Ovary (tissue), 9 donors: Measurements from ENCODE around the gene HOXC11. TPM values are rescaled to one million over a fixed set of nuclear protein-coding genes. Genes with fewer than 3 reads are reported as not detected.

Experiments used
- DNase-seq, 5 donors: peaks; one replicate each; pipeline ENCODE4 v3.0.0-alpha.2; 2019 to 2020
- H3K27ac ChIP-seq, 2 donors: fragments of 200-600 bp; one replicate each; pipeline versions ENCODE4 v1.5.1 to v1.8.0; 2019 to 2022
- H3K27me3 ChIP-seq: fragments of 200-600 bp; one replicate; pipeline ENCODE4 v1.8.0; 2022
- H3K36me3 ChIP-seq: fragments of 200-600 bp; sonication (generic); one replicate; pipeline ENCODE4 v1.5.1; 2019
- H3K4me1 ChIP-seq: one replicate; pipeline ENCODE4 v1.8.1; 2013; ENCODE audit warnings: mild to moderate bottlenecking, moderate library complexity; ENCODE audit not compliant: insufficient read depth
- H3K4me3 ChIP-seq: fragments of 200-600 bp; sonication (generic); one replicate; pipeline ENCODE4 v1.5.1; 2017
- H3K9me3 ChIP-seq, 2 donors: fragments of 200-600 bp in 1 of 2; sonication (generic) in 1 of 2; one replicate each; pipeline versions ENCODE4 v1.5.1 to v1.8.1; 2013 to 2019; ENCODE audit warnings: mild to moderate bottlenecking in 1 of 2, moderate library complexity in 1 of 2
- CTCF ChIP-seq, 3 donors: fragments of 450-650 bp in 2 of 3; fragments of 200-600 bp in 1 of 3; IDR thresholded peaks; one replicate each; pipeline versions ENCODE4 v1.5.1 to v1.8.0; 2016 to 2022; ENCODE audit warnings: antibody characterized with exemption in 3 of 3, mild to moderate bottlenecking in 1 of 3
- EP300 ChIP-seq: sonication (generic); formaldehyde crosslinking; IDR thresholded peaks from one replicate; pipeline ENCODE4 v1.6.1; 2017; ENCODE audit warnings: antibody characterized with exemption
- POLR2A ChIP-seq: fragments of 450-650 bp; IDR thresholded peaks from one replicate; pipeline ENCODE4 v1.6.1; 2017; ENCODE audit warnings: antibody characterized with exemption, mild to moderate bottlenecking, moderate library complexity
- WGBS, 3 donors: extraction: QIAGEN DNeasy Blood & Tissue Kit in 1 of 3; methylation state at CpG; one replicate each; pipeline versions ENCODE4 v1.1.5 to v1.1.7; 2013 to 2017; 5-methylcytosine and 5-hydroxymethylcytosine counted together
- intact Hi-C, 4 donors: fragments of 100-400 bp; cut with DNase I; formaldehyde crosslinking; loops; one replicate each; pipeline versions ENCODE4 v1.11.0 to v1.15.1; 2022 to 2023
- polyA plus RNA-seq, 2 donors: library from polyadenylated mRNA; stranded (reverse); fragments of 200-250 nt in 1 of 2; fragments of 350-450 nt in 1 of 2; fragmentation: Illumina TruSeq in 1 of 2; extraction: RNeasy Lipid Tissue Mini Kit (QIAGEN cat#74804) in 1 of 2; gene quantifications; one replicate each; pipeline ENCODE4 v1.2.3, GENCODE V29; 2013 to 2014
- total RNA-seq, 7 donors: library from RNA; depleted of rRNA in 2 of 7; stranded (reverse); fragments of >200 nt in 2 of 7; fragmentation: NEBNext Ultra II Directional in 3 of 7; extraction: Animal tissue kit (Norgen Biotek cat#: 25700) in 3 of 7; gene quantifications; one replicate each; pipeline versions ENCODE4 v1.1.0 to v1.2.4, GENCODE V29; 2016 to 2023
- donor health status: DM: no; HTN: no; CAD: no; lungs with moderate emphysema.
- donor health status: DM: no; HTN: no; CAD: no.
- donor health status: Bipolar disorder and iron deficiency.
- donor health status: DM: yes; HTN: yes; CAD: no.
- donor health status: DM: no; HTN: no; CAD: no.
- donor health status: DM: yes; HTN: yes; CAD: no.

Gene HOXC11
- total and polyA plus RNA-seq, 9 donors = 0.12 to 1.1 TPM; not detected in 7

GRCh38 chr12:54001283-54002187 is 28.6 kb downstream of the HOXC11 start:
- H3K27ac ChIP-seq = no peak overlapping the region

DNA sequence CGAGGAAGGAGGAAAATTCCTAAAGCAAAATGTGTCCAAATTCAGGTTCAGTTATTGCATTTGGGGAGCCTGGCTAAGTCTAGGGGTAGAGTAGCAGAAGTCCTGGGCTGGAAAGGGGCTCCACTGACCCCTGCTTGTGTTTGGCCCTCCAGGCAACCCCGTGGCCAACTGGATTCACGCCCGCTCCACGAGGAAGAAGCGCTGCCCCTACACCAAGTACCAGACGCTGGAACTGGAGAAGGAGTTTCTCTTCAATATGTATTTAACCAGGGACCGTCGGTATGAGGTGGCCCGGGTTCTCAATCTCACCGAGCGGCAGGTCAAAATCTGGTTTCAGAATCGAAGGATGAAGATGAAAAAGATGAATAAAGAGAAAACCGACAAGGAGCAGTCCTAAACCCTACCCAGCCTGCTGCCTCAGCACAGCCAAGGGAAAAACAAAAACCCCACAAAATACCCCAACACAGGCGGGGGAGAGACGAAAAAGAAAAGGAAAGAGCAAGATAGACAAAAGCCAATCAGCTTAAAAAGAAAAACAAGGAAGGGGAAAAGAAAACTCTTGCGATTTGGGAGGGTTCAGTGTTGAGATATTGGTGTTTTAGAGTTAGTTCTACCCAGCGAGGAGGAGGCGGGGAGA is 29.5 kb downstream of the HOXC11 start:
- Histone ChIP-seq H3K4me3 (no peak overlapping the region), H3K27ac (no peak overlapping the region), H3K27me3 (no peaks in the 10 kb centered on the region), H3K9me3 (no peaks in the 10 kb centered on the region), H3K4me1 (peaks cover 3% of the 10 kb centered on the region), H3K36me3 (no peaks in the 10 kb centered on the region)
- TF ChIP-seq CTCF (IDR thresholded peaks at IDR 0.05) = no peak
- no peak for TF ChIP-seq EP300
- no peak for TF ChIP-seq POLR2A
- peak in 1 of 5 donors; percentile 32 for DNase-seq
- intact Hi-C loops = loop anchor here in 3 of 4 donors (5.0 to 10.0 kb wide), 3 partner anchors 205 to 372 kb away; partner anchors contain the start of gene GPR84 (in 2 of the 3)
- 70 to 85% (median 78%) methylated on average over 19 of the region's 19 CpGs for WGBS, 3 donors

More at GRCh38 chr12:54001283-54002187, 28.6 kb downstream of the HOXC11 start:
- TF ChIP-seq EP300 (no peak), CTCF (IDR thresholded peaks at IDR 0.05) (no peak), POLR2A (no peak)
- H3K4me3 ChIP-seq = no peak overlapping the region
- intact Hi-C loops = loop anchor here in 3 of 4 donors (5.0 to 10.0 kb wide), 3 partner anchors 206 to 373 kb away; partner anchors contain the start of gene GPR84 (in 2 of the 3)
- no peaks in the 10 kb centered on the region for H3K36me3 ChIP-seq
- peaks cover 3% of the 10 kb centered on the region for H3K4me1 ChIP-seq
- DNase-seq = peak in 1 of 5 donors; percentile 24
- H3K9me3 ChIP-seq = no peaks in the 10 kb centered on the region
- 55 to 77% (median 68%) methylated on average over 8 of the region's 8 CpGs for WGBS, 3 donors
- no peaks in the 10 kb centered on the region for H3K27me3 ChIP-seq

DNA sequence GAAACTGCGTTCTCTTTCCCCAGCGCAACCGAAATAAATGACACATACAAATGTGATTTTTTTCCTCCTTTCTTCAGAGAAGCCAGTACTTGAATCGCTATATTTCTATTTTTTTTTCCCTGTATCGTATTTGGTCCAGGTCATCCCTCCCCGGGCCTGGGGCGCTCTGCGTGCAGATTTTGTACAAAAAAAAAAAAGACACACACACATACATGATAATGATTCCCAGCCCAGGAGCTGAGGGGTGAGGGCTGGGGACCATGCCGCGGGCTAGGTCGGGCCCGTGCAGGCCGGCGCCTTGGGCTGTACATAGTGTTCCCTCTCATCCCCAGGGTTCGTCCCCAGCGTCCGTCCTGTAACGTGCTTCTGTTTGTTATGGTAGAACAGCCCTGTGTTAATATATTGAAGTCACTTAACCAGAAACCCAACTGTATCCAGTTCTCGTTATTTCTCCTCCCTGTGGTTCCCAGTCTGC is 30.0 kb downstream of the HOXC11 start:
- peaks cover 3% of the 10 kb centered on the region for H3K4me1 ChIP-seq
- WGBS, 3 donors = 75 to 93% (median 91%) methylated on average over 19 of the region's 19 CpGs
- H3K36me3 ChIP-seq = no peaks in the 10 kb centered on the region
- intact Hi-C loops = loop anchor here in 3 of 4 donors (5.0 to 10.0 kb wide), 3 partner anchors 204 to 372 kb away; partner anchors contain the start of gene GPR84 (in 2 of the 3)
- no peak overlapping the region for H3K4me3 ChIP-seq
- H3K27ac ChIP-seq = no peak overlapping the region
- H3K9me3 ChIP-seq = no peaks in the 10 kb centered on the region
- no peak for DNase-seq
- no peak for TF ChIP-seq EP300
- TF ChIP-seq CTCF (IDR thresholded peaks at IDR 0.05) = no peak
- TF ChIP-seq POLR2A = no peak
- H3K27me3 ChIP-seq = no peaks in the 10 kb centered on the region

DNA sequence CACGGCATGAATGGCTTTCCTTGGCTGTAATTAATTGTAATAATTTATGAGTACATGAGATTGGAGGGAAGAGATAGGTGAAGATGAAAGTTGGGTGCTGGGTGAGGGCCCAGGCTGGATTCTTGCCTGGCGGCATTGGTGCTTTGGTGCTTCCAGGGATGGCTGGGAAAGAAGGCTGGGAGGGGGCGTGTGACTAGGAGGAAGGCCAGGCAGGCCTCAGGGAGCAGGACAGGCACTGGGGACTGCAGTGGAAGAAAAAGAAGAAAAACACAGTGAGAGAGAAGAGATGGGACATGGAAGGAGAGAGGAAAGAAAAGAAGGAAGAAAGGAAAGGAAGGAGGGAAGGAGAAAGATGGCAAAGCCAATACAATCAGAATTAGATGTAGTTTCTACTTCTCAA is 30.7 kb downstream of the HOXC11 start:
- no peak overlapping the region for H3K4me3 ChIP-seq
- no peak for DNase-seq
- H3K9me3 ChIP-seq = no peaks in the 10 kb centered on the region
- intact Hi-C loops = loop anchor here (2.0 to 10.0 kb wide), 5 partner anchors 189 to 371 kb away; partner anchors contain the start of gene GPR84 (in 2 of the 4)
- 46 to 84% (median 82%) methylated on average over 3 of the region's 3 CpGs for WGBS, 3 donors
- H3K27ac ChIP-seq = no peak overlapping the region
- H3K4me1 ChIP-seq = peaks cover 3% of the 10 kb centered on the region
- no peak for TF ChIP-seq EP300
- no peak for TF ChIP-seq CTCF (IDR thresholded peaks at IDR 0.05)
- no peak for TF ChIP-seq POLR2A
- no peaks in the 10 kb centered on the region for H3K27me3 ChIP-seq
- no peaks in the 10 kb centered on the region for H3K36me3 ChIP-seq
